Measurements from ENCODE around the gene ERI3. TPM values are rescaled to one million over a fixed set of nuclear protein-coding genes. Genes with fewer than 3 reads are reported as not detected.

ERI3 gene
- total and polyA plus RNA-seq, 2 donors (not counting 3 experiments of a cell fraction or from before 2014, with no cell fraction given): 45.3 to 94.0 TPM

- DNase-seq (ENCODE audit: low read depth, low spot score) (no peak), FAIRE-seq (no peak)
- Histone ChIP-seq H3K4me2 (ENCODE audit: insufficient read depth, low read length) (no peak overlapping the region), H4K20me1 (replicated peaks; ENCODE audit: control insufficient read depth, extremely low read depth, insufficient read depth, low read length) (no peaks in the 10 kb centered on the region), H3K27me3 (ENCODE audit: control insufficient read depth in 2 of 2, insufficient read depth in 2 of 2, low read length in 2 of 2) (no peaks in the 10 kb centered on the region), H3K79me2 (ENCODE audit: control insufficient read depth, insufficient read depth, low read length) (no peaks in the 10 kb centered on the region), H3K4me3 (replicated peaks in 1 of 3; ENCODE audit: insufficient read depth in 1 of 3, low read depth in 1 of 3, low read length in 3 of 3) (no peak overlapping the region), H3K27ac (ENCODE audit: insufficient read depth, low read depth, low read length) (no peak overlapping the region), H3K9me3 (replicated peaks; ENCODE audit: control insufficient read depth, insufficient read depth, low read length) (no peaks in the 10 kb centered on the region), H3K9me1 (replicated peaks; ENCODE audit: control insufficient read depth, extremely low read depth, insufficient read depth, low read length) (no peaks in the 10 kb centered on the region), H3K36me3 (ENCODE audit: control insufficient read depth in 2 of 2, extremely low read depth in 1 of 2, insufficient read depth in 2 of 2, low read length in 2 of 2) (peaks cover 1 to 2% of the 10 kb centered on the region in 2 experiments), H2AFZ (ENCODE audit: low read depth, low read length) (no peak overlapping the region), H3K4me1 (ENCODE audit: control insufficient read depth, extremely low read depth, insufficient read depth, low read length) (no peaks in the 10 kb centered on the region), H3K9ac (replicated peaks; ENCODE audit: extremely low read depth, insufficient read depth, low read length) (no peak overlapping the region)
- dilution Hi-C loops (cut with MboI; ENCODE audit: extremely low pct_ligation_motif_present, low sequenced_read_pairs) (no loop called here), intact Hi-C loops (cut with micrococcal nuclease) (no loop called here)
- no peak for TF ChIP-seq GATA2 (IDR thresholded peaks at IDR 0.05; ENCODE audit: insufficient read depth, insufficient read length, low read depth, low read length)
- TF ChIP-seq EZH2 (IDR thresholded peaks at IDR 0.05; ENCODE audit: borderline replicate concordance, low read depth, low read length, severe bottlenecking): no peak
- no peak for TF ChIP-seq CTCF (IDR thresholded peaks at IDR 0.05; ENCODE audit: extremely low read depth in 1 of 2, insufficient read depth in 1 of 2, low read depth in 1 of 2, low read length in 2 of 2)
- TF ChIP-seq POLR2AphosphoS5 (IDR thresholded peaks at IDR 0.05; ENCODE audit: insufficient read depth, low read depth, low read length): no peak
- no TSS peak for BruUV-seq (replicated peaks)
- CTCF ChIA-PET: no interaction called here
- POLR2A ChIA-PET: no interaction called here
Observed at GRCh38 chr1:44230796-44231195, 124.3 kb downstream of the ERI3 start.

GRCh38 chr1:44229435-44230167 is 125.5 kb downstream of the ERI3 start:
- no TSS peak for BruUV-seq (replicated peaks)
- Histone ChIP-seq H3K79me2 (ENCODE audit: control insufficient read depth, insufficient read depth, low read length) (no peaks in the 10 kb centered on the region), H2AFZ (ENCODE audit: low read depth, low read length) (no peak overlapping the region), H3K4me2 (ENCODE audit: insufficient read depth, low read length) (no peak overlapping the region), H3K27me3 (ENCODE audit: control insufficient read depth in 2 of 2, insufficient read depth in 2 of 2, low read length in 2 of 2) (no peaks in the 10 kb centered on the region), H3K36me3 (ENCODE audit: control insufficient read depth in 2 of 2, extremely low read depth in 1 of 2, insufficient read depth in 2 of 2, low read length in 2 of 2) (peaks cover 1 to 2% of the 10 kb centered on the region in 2 experiments), H3K9ac (replicated peaks; ENCODE audit: extremely low read depth, insufficient read depth, low read length) (no peak overlapping the region), H3K4me1 (ENCODE audit: control insufficient read depth, extremely low read depth, insufficient read depth, low read length) (no peaks in the 10 kb centered on the region), H3K9me1 (replicated peaks; ENCODE audit: control insufficient read depth, extremely low read depth, insufficient read depth, low read length) (no peaks in the 10 kb centered on the region), H3K9me3 (replicated peaks; ENCODE audit: control insufficient read depth, insufficient read depth, low read length) (no peaks in the 10 kb centered on the region), H3K4me3 (replicated peaks in 1 of 3; ENCODE audit: insufficient read depth in 1 of 3, low read depth in 1 of 3, low read length in 3 of 3) (no peak overlapping the region), H4K20me1 (replicated peaks; ENCODE audit: control insufficient read depth, extremely low read depth, insufficient read depth, low read length) (no peaks in the 10 kb centered on the region), H3K27ac (ENCODE audit: insufficient read depth, low read depth, low read length) (no peak overlapping the region)
- dilution Hi-C loops (cut with MboI; ENCODE audit: extremely low pct_ligation_motif_present, low sequenced_read_pairs): no loop called here
- ChIA-PET CTCF (interaction anchor here (0.9 to 4.1 kb wide), 3 partner anchors 9 to 365 kb away, joined by 3 to 28 read pairs (median 3); no protein-coding TSS in a partner anchor), POLR2A (no interaction called here)
- TF ChIP-seq JUN (IDR thresholded peaks at IDR 0.05; ENCODE audit: borderline replicate concordance, insufficient read depth, insufficient read length, low read depth) (no peak), GATA2 (IDR thresholded peaks at IDR 0.05; ENCODE audit: insufficient read depth, insufficient read length, low read depth, low read length) (no peak), EZH2 (IDR thresholded peaks at IDR 0.05; ENCODE audit: borderline replicate concordance, low read depth, low read length, severe bottlenecking) (no peak), POLR2AphosphoS5 (IDR thresholded peaks at IDR 0.05; ENCODE audit: insufficient read depth, low read depth, low read length) (no peak), MYC (IDR thresholded peaks at IDR 0.05; ENCODE audit: low read depth, low read length) (no peak), POLR2A (IDR thresholded peaks at IDR 0.05; ENCODE audit: low read depth, low read length) (no peak), MAX (IDR thresholded peaks at IDR 0.05; ENCODE audit: insufficient read depth, insufficient read length) (no peak), FOS (IDR thresholded peaks at IDR 0.05; ENCODE audit: borderline replicate concordance, insufficient read depth, low read length) (no peak), CTCF (IDR thresholded peaks at IDR 0.05; ENCODE audit: extremely low read depth in 1 of 2, insufficient read depth in 1 of 2, low read depth in 1 of 2, low read length in 2 of 2) (no peak)
- no peak for DNase-seq (ENCODE audit: low read depth, low spot score)
- no peak for FAIRE-seq
- intact Hi-C loops (cut with micrococcal nuclease): no loop called here

All from endothelial cell of umbilical vein (primary cell).